CD4-positive, alpha-beta T cell (primary cell): ENCODE results near the gene REC8. TPM values are rescaled to one million over a fixed set of nuclear protein-coding genes. Genes with fewer than 3 reads are reported as not detected.

Experiments used
- ATAC-seq: fragments of 200-7000 bp; cut with Tn5 transposase; one replicate; pipeline ENCODE4 v1.10.0; 2022; ENCODE audit warnings: mild to moderate bottlenecking; ENCODE audit not compliant: poor library complexity
- CTCF ChIA-PET: fragments of 350-600 bp; sonication (Branson Sonifier 250); formaldehyde crosslinking; loops from one replicate; lab custom pipeline; 2021; ENCODE audit warnings: antibody characterized with exemption, inconsistent platforms; lab: Charles Lee
- POLR2A ChIA-PET: fragments of 350-600 bp; sonication (Branson Sonifier 250); formaldehyde crosslinking; loops from one replicate; lab custom pipeline; 2021; ENCODE audit warnings: antibody characterized with exemption, inconsistent platforms; lab: Charles Lee
- DNase-seq, 14 experiments: peaks; one replicate each; pipeline ENCODE4 v3.0.0-alpha.2; 2013 to 2020; ENCODE audit warnings: mixed read lengths in 2 of 14
- H3K27ac ChIP-seq, 2 donors: one replicate each; pipeline versions ENCODE4 v1.5.1 to v1.7.0; 2013; ENCODE audit warnings: low read length in 2 of 2, low read depth in 1 of 2, mild to moderate bottlenecking in 1 of 2
- H3K27me3 ChIP-seq, 2 experiments: 1 replicate in 1 of 2; 2 replicates in 1 of 2; pipeline versions ENCODE4 v1.6.1 to v1.7.0; 2013; ENCODE audit warnings: low read length in 2 of 2, control low read depth in 1 of 2, mild to moderate bottlenecking in 1 of 2, moderate library complexity in 1 of 2; ENCODE audit not compliant: insufficient read depth in 2 of 2, control insufficient read depth in 1 of 2
- H3K36me3 ChIP-seq: one replicate; pipeline ENCODE4 v1.6.1; 2013; ENCODE audit warnings: low read length, control low read depth; ENCODE audit not compliant: insufficient read depth
- H3K4me1 ChIP-seq: one replicate; pipeline ENCODE4 v1.6.1; 2013; ENCODE audit warnings: low read length, control low read depth; ENCODE audit not compliant: insufficient read depth
- H3K4me3 ChIP-seq: one replicate; pipeline ENCODE4 v1.5.1; 2013; ENCODE audit warnings: mild to moderate bottlenecking, low read length, moderate library complexity
- H3K9me3 ChIP-seq, 2 experiments: 1 replicate in 1 of 2; 2 replicates in 1 of 2; pipeline versions ENCODE4 v1.6.1 to v1.7.0; 2013; ENCODE audit warnings: low read length in 2 of 2, mild to moderate bottlenecking in 2 of 2, control low read depth in 1 of 2, moderate library complexity in 1 of 2; ENCODE audit not compliant: control insufficient read depth in 1 of 2, insufficient read depth in 1 of 2
- H3K27ac Mint-ChIP-seq: one replicate; pipeline ENCODE4 v1.8.0; 2020; ENCODE audit warnings: mixed read lengths
- H3K27me3 Mint-ChIP-seq: one replicate; pipeline ENCODE4 v1.8.0; 2021; ENCODE audit warnings: mixed read lengths
- H3K36me3 Mint-ChIP-seq: one replicate; pipeline ENCODE4 v1.8.0; 2021; ENCODE audit warnings: low read depth, mixed read lengths
- H3K4me1 Mint-ChIP-seq: one replicate; pipeline ENCODE4 v1.8.0; 2021; ENCODE audit warnings: low read depth, mixed read lengths
- H3K4me3 Mint-ChIP-seq: one replicate; pipeline ENCODE4 v1.8.0; 2020; ENCODE audit warnings: mild to moderate bottlenecking, mixed read lengths
- H3K9me3 Mint-ChIP-seq: one replicate; pipeline ENCODE4 v1.8.0; 2020; ENCODE audit warnings: mixed read lengths
- intact Hi-C, 2 experiments: fragments of 100-400 bp; cut with DNase I in 1 of 2; cut with micrococcal nuclease in 1 of 2; formaldehyde crosslinking; loops; one replicate each; pipeline versions ENCODE4 v1.15.1 to v1.9.0; 2023 to 2025; cut with DNase I, micrococcal nuclease
- total RNA-seq, 174 experiments: library from RNA in 2 of 174; stranded (reverse) in 2 of 174; gene quantifications; one replicate each; pipeline ENCODE4 v1.2.3 and lab custom pipeline; 2021 to 2026
- TF ChIP-seq, protein P1 (sequence below): fragments of 200-600 bp; IDR thresholded peaks from one replicate; pipeline ENCODE4 v1.8.0; 2022; ENCODE audit warnings: antibody characterized with exemption, mild to moderate bottlenecking

REC8 gene
- total RNA-seq, 2 experiments from 2014 or later, result 105 to 107 TPM

DNA sequence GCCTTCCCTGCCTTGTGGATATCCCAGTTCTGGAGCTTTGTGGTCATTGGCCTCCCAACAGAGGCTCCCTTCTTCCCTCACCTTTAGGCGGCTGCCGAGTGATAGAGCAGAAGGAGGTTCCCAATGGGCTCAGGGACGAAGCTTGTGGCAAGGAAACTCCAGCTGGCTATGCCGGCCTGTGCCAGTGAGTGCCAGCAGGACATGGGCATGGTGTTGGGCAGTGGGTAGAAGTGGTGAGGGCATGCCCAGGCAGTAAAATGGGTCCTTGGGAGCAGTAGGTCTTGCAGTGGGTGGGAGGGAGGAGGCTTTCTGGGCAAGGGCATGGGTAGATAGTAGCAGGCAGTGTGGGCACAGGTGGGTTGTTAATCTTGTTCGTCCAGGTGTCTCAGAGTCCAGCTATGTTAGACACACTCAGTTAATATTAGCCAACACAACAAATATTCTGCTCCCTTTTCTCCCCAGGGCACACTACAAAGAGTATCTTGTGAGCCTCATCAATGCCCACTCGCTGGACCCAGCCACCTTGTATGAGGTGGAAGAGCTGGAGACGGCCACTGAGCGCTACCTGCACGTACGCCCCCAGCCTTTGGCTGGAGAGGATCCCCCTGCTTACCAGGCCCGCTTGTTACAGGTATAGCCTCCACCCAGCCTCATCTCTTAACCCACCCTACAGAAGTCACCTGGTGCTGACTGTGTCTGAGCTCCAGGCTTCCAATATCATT, 11.9 kb upstream of the REC8 start:
- CTCF ChIA-PET, result interaction anchor here (0.7 to 3.1 kb wide), 12 partner anchors 10 to 277 kb away, joined by 3 to 32 read pairs (median 10); partner anchors contain the start of genes DCAF11, EMC9, IPO4 and NRL
- Mint-ChIP-seq H3K9me3 (no peaks in the 10 kb centered on the region), H3K27ac (peak overlapping the region; percentile 98), H3K4me3 (peak overlapping the region; percentile 37), H3K27me3 (no peaks in the 10 kb centered on the region), H3K36me3 (peaks cover 87% of the 10 kb centered on the region), H3K4me1 (peaks cover 50% of the 10 kb centered on the region)
- Histone ChIP-seq H3K9me3 (no peaks in the 10 kb centered on the region), H3K27me3 (no peaks in the 10 kb centered on the region), H3K4me3 (no peak overlapping the region), H3K4me1 (peaks cover 43% of the 10 kb centered on the region), H3K27ac (peak overlapping the region; percentile 97 to 98), H3K36me3 (peaks cover 74% of the 10 kb centered on the region)
- ATAC-seq (no peak), DNase-seq (no peak)
- POLR2A ChIA-PET, result interaction anchor here (0.6 to 5.0 kb wide), 14 partner anchors 11 to 271 kb away, joined by 3 to 154 read pairs (median 44); partner anchors contain the start of genes CHMP4A, DCAF11, EMC9 and IPO4
- TF ChIP-seq, protein P1, sequence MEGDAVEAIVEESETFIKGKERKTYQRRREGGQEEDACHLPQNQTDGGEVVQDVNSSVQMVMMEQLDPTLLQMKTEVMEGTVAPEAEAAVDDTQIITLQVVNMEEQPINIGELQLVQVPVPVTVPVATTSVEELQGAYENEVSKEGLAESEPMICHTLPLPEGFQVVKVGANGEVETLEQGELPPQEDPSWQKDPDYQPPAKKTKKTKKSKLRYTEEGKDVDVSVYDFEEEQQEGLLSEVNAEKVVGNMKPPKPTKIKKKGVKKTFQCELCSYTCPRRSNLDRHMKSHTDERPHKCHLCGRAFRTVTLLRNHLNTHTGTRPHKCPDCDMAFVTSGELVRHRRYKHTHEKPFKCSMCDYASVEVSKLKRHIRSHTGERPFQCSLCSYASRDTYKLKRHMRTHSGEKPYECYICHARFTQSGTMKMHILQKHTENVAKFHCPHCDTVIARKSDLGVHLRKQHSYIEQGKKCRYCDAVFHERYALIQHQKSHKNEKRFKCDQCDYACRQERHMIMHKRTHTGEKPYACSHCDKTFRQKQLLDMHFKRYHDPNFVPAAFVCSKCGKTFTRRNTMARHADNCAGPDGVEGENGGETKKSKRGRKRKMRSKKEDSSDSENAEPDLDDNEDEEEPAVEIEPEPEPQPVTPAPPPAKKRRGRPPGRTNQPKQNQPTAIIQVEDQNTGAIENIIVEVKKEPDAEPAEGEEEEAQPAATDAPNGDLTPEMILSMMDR, result no peak
- intact Hi-C loops, result loop anchor here (1.0 to 5.0 kb wide), 5 partner anchors 12 to 148 kb away; partner anchors contain the start of genes CHMP4A (in 1 of the 2), DCAF11 (in 1 of the 2), NRL (in 1 of the 2) and PSME1 (in 1 of the 2)

DNA sequence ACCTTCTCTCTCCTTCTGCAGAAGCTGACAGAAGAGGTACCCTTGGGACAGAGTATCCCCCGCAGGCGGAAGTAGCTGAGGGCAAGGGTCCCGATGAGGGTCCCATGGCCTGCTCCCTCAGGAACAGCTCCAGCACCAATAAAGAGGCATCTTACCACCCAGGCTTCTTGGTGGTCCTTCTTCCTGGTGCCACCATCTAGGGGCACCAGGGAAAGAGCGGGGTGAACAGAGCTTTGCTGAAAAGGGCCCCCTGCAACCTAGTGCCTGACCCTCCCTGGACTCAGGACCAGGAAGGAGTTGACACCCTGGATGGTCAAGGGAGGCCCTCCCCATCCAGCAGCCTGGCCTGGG, 11.4 kb upstream of the REC8 start:
- Mint-ChIP-seq H3K27ac (peak overlapping the region; percentile 98), H3K4me3 (peak overlapping the region; percentile 37), H3K4me1 (peaks cover 55% of the 10 kb centered on the region), H3K36me3 (peaks cover 87% of the 10 kb centered on the region), H3K27me3 (no peaks in the 10 kb centered on the region), H3K9me3 (no peaks in the 10 kb centered on the region)
- H3K27ac ChIP-seq, result peak overlapping the region; percentile 97 to 98
- H3K27me3 ChIP-seq, result no peaks in the 10 kb centered on the region
- peaks cover 74% of the 10 kb centered on the region for H3K36me3 ChIP-seq
- no peak for DNase-seq
- H3K9me3 ChIP-seq, result no peaks in the 10 kb centered on the region
- ChIA-PET CTCF (interaction anchor here (0.6 to 3.1 kb wide), 30 partner anchors 10 to 572 kb away, joined by 3 to 33 read pairs (median 6); partner anchors contain the start of genes CARMIL3, CHMP4A, DCAF11 and EMC9), POLR2A (interaction anchor here (0.6 to 5.0 kb wide), 32 partner anchors 11 to 839 kb away, joined by 3 to 154 read pairs (median 12); partner anchors contain the start of genes CHMP4A, CIDEB, DCAF11 and EMC9)
- no peak for ATAC-seq
- H3K4me1 ChIP-seq, result peaks cover 46% of the 10 kb centered on the region
- TF ChIP-seq, protein P1, result no peak
- intact Hi-C loops, result loop anchor here (1.0 to 5.0 kb wide), 5 partner anchors 12 to 148 kb away; partner anchors contain the start of genes CHMP4A (in 1 of the 2), DCAF11 (in 1 of the 2), NRL (in 1 of the 2) and PSME1 (in 1 of the 2)
- no peak overlapping the region for H3K4me3 ChIP-seq
